IgD-negative memory B cell (primary cell): ENCODE measurements around the gene CAMK2D. TPM values are rescaled to one million over a fixed set of nuclear protein-coding genes. Genes with fewer than 3 reads are reported as not detected.
A peak's percentile ranks its signal among the peaks of the same experiment; 100 is the strongest.

ENCODE experiments used
- H3K27ac Mint-ChIP-seq, 3 donors: one replicate each; pipeline ENCODE4 v1.8.0; 2020 to 2022; ENCODE audit warnings: mild to moderate bottlenecking in 3 of 3, mixed read lengths in 3 of 3, moderate library complexity in 1 of 3
- H3K27me3 Mint-ChIP-seq: one replicate; pipeline ENCODE4 v1.8.0; 2021; ENCODE audit warnings: mixed read lengths
- H3K36me3 Mint-ChIP-seq: one replicate; pipeline ENCODE4 v1.8.0; 2020; ENCODE audit warnings: mild to moderate bottlenecking, mixed read lengths
- H3K4me1 Mint-ChIP-seq, 3 donors: one replicate each; pipeline ENCODE4 v1.8.0; 2020 to 2022; ENCODE audit warnings: mixed read lengths in 3 of 3, mild to moderate bottlenecking in 1 of 3
- H3K4me3 Mint-ChIP-seq, 4 donors: one replicate each; pipeline ENCODE4 v1.8.0; 2020 to 2022; ENCODE audit warnings: mild to moderate bottlenecking in 4 of 4, mixed read lengths in 4 of 4, moderate library complexity in 3 of 4
- H3K9me3 Mint-ChIP-seq, 3 donors: one replicate each; pipeline ENCODE4 v1.8.0; 2020 to 2021; ENCODE audit warnings: mixed read lengths in 3 of 3, mild to moderate bottlenecking in 1 of 3
- polyA plus RNA-seq: library from polyadenylated mRNA; unstranded; fragments of 300-500 nt; fragmentation: Illumina TruSeq; gene quantifications from one replicate; pipeline ENCODE4 v1.2.3, GENCODE V29; 2021

Gene CAMK2D
- polyA plus RNA-seq, 1 donor from 2014 or later = 14.2 TPM

DNA sequence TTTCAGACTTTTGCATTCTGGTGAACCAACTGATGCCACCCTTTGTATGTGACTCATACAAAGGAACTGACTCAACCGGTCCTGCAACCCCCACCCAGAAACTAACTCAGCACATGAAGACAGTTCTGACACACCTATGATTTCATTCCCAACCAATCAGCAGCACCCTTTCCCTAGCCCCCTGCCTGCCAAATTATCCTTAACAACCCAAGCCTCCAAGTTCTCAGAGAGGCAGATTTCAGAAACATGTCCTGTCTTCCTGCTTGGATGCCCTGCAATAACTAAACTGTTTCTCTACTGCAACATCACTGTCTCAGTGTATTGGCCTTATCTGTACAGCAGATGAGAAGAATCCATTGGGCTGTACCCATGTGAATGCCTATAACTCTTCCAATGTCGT lies 284.7 kb downstream of the CAMK2D start:
- Mint-ChIP-seq H3K4me1 (no peaks in the 10 kb centered on the region), H3K4me3 (no peak overlapping the region), H3K27me3 (no peaks in the 10 kb centered on the region), H3K27ac (no peak overlapping the region), H3K9me3 (peaks cover 5% of the 10 kb centered on the region in 3 donors), H3K36me3 (peaks cover 13% of the 10 kb centered on the region)

DNA sequence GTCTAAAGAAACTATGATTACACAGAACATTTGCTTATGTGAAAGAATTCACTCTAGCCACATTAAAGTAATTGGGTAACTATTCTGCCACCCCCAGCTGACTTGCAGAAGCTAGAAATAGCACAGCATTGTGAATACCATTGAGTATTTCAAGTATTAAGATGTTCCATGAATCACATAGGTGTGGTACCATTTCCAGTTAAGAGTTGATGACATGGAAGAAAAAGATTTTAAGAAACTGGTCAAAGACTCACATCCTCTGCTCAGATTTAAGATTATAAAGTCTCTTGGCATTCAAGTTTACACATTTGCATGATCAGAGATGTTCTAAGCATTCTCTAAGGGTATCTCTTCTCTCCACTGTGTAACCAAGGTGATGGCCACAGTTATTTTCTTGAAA lies 287.5 kb downstream of the CAMK2D start:
- Mint-ChIP-seq H3K27ac (no peak overlapping the region), H3K4me3 (no peak overlapping the region), H3K27me3 (no peaks in the 10 kb centered on the region), H3K36me3 (peaks cover 21% of the 10 kb centered on the region), H3K4me1 (no peaks in the 10 kb centered on the region), H3K9me3 (peaks cover 5% of the 10 kb centered on the region in 3 donors)

DNA sequence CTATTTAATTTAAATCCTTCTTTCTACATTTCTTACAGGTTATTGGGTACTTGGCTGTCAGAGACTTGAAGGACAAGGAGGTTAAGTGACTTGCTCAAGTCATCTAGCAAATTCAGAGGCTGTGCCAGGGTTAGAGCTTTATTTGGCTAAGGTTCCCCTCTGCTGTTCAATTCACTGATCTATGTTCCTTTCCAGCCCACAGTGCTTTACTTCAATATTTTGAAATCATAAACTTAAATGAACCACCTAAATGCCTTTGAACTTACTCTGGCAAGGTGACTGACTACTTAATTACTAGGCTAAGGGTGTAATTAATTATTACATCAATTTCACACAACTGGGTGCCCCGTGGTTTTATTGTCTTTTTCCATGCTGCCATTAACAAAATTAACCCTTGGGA lies 288.7 kb downstream of the CAMK2D start:
- Mint-ChIP-seq H3K4me1 (no peaks in the 10 kb centered on the region), H3K27me3 (no peaks in the 10 kb centered on the region), H3K9me3 (peaks cover 3 to 5% (median 5%) of the 10 kb centered on the region in 3 donors), H3K4me3 (no peak overlapping the region), H3K27ac (no peak overlapping the region), H3K36me3 (peaks cover 14% of the 10 kb centered on the region)

DNA sequence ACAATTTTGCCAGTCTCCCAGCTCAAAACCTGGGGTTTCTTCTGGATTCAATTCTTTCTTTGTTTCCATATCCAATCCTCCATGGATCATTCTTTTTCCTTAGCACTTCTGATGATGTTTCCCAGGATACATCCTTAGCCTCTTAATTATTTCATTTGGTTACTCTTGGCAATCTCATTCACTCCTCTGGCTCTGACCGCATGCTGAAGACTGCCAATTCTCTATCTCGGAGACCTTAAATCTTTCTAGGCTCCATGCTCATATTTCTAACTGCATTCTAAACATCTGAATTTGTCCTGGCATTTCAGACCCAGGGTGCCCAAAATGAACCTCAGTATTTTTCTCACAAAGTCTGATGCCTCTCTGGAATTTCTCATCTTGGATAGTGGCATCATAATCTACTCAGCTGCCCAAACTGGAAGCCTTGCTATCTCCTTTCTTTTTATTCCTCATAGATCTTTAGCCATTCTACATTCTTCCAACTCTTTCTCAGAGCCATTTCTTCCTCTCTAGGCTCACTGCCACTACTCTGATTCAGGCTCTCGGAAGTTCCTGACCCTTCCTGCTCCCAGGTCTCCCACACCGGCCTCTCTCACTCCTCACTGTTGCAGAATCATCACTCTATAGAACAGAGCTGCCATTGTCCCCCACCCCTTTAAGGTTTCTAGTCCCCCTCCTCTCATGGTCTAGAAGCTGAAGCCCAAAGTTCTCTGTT lies 290.2 kb downstream of the CAMK2D start:
- Mint-ChIP-seq H3K27ac (peak overlapping the region in 1 of 3 donors; percentile 31), H3K36me3 (peaks cover 7% of the 10 kb centered on the region), H3K4me3 (no peak overlapping the region), H3K4me1 (no peaks in the 10 kb centered on the region), H3K27me3 (no peaks in the 10 kb centered on the region), H3K9me3 (peaks cover 0 to under 1% (median 0%) of the 10 kb centered on the region in 3 donors)

DNA sequence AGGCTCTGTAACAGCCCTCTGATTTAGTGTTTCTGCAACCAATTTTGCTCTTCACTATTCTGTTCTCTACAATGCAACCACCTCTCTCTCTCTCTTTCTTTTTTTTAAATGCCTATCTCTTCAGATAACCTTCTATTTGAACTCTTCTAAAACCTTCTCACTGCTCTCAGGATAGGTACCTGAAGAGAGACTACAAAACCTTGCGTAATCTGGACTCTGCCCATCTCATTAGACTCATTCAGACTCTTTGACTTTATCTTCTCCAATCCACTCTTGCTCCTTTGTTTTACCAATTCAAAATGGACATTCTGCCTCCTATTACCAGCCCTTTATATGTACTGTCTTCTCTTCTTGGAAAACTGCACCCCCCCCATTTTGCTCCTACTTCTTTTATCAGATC lies 291.6 kb downstream of the CAMK2D start:
- Mint-ChIP-seq H3K27me3 (no peaks in the 10 kb centered on the region), H3K4me1 (no peaks in the 10 kb centered on the region), H3K27ac (no peak overlapping the region), H3K4me3 (no peak overlapping the region), H3K36me3 (peaks cover 7% of the 10 kb centered on the region), H3K9me3 (no peaks in the 10 kb centered on the region)

DNA sequence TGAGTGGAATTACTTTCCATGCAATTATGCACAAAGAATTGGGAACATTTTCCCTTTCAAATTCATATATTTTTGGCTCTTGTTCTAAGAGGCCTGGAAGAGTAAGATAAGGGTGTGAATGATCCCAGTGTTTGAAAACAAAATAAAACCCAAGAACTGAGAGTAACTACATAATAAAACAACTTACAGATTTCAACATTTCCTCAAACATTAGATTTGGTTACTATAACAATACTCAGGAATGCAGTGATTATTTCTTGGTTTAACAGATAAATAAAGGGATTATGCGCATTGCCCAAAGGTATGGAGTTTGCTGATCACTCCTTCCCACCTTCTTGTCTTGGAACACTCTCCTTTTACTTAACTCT lies 292.5 kb downstream of the CAMK2D start:
- H3K36me3 Mint-ChIP-seq = peaks cover 7% of the 10 kb centered on the region
- H3K9me3 Mint-ChIP-seq = no peaks in the 10 kb centered on the region
- H3K4me3 Mint-ChIP-seq = peak overlapping the region in 1 of 4 donors; percentile 25
- H3K27ac Mint-ChIP-seq = no peak overlapping the region
- no peaks in the 10 kb centered on the region for H3K27me3 Mint-ChIP-seq
- H3K4me1 Mint-ChIP-seq = no peaks in the 10 kb centered on the region

DNA sequence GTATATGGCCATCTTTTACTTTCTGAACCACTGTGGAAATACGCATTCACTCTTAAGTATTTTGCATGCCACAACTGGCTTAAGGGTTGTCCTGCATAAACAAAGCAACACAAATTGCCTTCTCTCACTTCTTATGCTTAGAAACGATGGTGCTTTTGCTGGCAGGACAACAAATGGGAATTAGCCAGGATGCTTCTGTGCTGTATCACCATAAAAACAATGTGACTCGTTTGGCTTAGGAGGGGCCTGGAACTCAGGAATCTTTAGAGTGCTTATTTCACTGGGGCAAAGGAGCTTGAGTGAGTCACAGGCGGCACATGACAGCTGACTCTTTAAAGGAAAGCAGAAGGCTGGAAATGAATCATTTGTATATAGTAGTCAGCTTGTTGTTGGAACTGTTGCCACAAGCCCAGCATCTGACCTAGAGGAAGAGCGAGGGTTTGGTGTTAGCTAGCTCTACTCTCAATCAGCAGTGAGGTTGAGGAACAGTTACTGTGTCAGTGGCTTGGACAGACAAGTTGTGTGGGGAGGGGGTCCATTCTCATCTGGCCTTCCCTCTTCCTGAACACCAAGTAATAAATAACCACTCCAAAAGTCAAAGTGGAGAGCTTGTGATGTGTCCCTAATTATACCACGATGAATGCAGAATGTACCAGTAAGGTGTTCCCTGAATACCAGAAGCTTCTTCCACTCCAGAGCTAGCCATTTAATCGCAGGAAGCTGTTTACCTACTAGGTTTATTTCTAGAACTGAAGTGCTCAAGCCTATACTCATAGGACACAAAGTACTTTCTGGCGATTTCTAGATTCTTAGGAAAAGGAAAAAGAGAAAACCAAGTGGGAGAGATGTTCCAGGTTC lies 293.1 kb downstream of the CAMK2D start:
- no peak overlapping the region for H3K27ac Mint-ChIP-seq
- H3K27me3 Mint-ChIP-seq = no peaks in the 10 kb centered on the region

DNA sequence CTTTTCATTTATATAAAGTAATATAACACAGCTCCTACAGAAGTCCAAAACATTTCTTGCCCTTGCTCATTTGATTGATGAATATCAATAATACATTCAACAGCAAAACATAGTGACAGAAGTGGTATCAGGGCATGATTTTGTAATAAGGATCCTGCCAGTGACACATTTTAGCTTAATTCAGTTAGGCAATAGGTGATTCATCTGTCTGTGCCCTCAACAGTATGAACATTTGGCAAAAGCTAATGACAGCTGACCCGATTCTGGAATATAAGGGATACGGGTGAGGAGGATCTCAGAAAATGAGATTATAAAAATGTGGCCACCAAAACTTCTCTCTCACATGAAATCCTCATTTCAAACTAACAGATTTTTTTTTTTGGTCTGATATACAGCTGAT lies 294.0 kb downstream of the CAMK2D start:
- no peaks in the 10 kb centered on the region for H3K4me1 Mint-ChIP-seq
- H3K27me3 Mint-ChIP-seq = no peaks in the 10 kb centered on the region
- no peaks in the 10 kb centered on the region for H3K9me3 Mint-ChIP-seq
- H3K36me3 Mint-ChIP-seq = peaks cover 7% of the 10 kb centered on the region
- H3K27ac Mint-ChIP-seq = no peak overlapping the region
- no peak overlapping the region for H3K4me3 Mint-ChIP-seq

More for the DNA sequence above, 293.1 kb downstream of the CAMK2D start:
- no peaks in the 10 kb centered on the region for H3K4me1 Mint-ChIP-seq
- no peaks in the 10 kb centered on the region for H3K9me3 Mint-ChIP-seq
- no peak overlapping the region for H3K4me3 Mint-ChIP-seq
- H3K36me3 Mint-ChIP-seq = peaks cover 7% of the 10 kb centered on the region

DNA sequence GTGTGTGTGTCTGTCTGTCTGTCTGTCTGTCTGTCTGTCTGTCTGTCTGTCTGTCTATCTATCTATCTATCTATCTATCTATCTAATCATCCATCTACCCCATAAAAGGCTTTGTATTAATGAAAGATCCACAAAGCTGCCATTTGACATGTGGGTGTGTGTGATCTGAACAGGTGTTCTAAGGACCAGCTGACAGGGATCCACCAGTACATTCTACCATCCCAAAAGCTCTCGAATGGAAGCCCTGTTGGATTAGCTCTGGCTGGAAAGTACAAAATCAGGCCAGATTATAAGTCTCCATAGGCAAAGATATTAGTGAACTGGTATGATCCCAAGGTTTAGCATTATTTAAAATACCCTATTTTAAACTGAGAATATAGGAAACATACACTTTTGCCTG lies 299.3 kb downstream of the CAMK2D start:
- H3K36me3 Mint-ChIP-seq = peaks cover 4% of the 10 kb centered on the region
- no peak overlapping the region for H3K4me3 Mint-ChIP-seq
- H3K27ac Mint-ChIP-seq = no peak overlapping the region

DNA sequence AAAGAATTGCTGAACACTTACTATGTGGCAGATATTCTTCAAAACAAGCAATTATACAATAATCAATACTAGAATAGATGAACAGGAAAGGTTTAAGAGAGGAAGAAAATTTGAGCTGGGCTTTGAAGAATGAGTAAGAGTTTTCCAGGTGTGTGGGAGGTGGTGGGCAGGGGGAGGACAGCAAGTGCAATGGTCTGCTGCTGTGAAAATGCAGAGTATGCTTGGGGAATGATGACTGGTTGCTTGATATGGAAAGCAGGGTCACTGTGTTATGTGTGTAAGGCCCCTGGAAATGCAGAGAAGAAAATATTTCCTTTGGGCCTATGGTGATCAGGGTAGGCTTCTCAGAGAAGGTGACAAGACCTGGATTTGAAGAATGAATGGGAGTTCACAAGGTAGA lies 300.3 kb downstream of the CAMK2D start:
- no peaks in the 10 kb centered on the region for H3K27me3 Mint-ChIP-seq
- H3K9me3 Mint-ChIP-seq = no peaks in the 10 kb centered on the region
- peaks cover 0 to 3% (median 0%) of the 10 kb centered on the region in 3 donors for H3K4me1 Mint-ChIP-seq
- peaks cover 8% of the 10 kb centered on the region for H3K36me3 Mint-ChIP-seq
- H3K27ac Mint-ChIP-seq = no peak overlapping the region
- H3K4me3 Mint-ChIP-seq = no peak overlapping the region

More for the DNA sequence above, 299.3 kb downstream of the CAMK2D start:
- Mint-ChIP-seq H3K9me3 (no peaks in the 10 kb centered on the region), H3K4me1 (peaks cover 0 to 3% (median 0%) of the 10 kb centered on the region in 3 donors), H3K27me3 (no peaks in the 10 kb centered on the region)

DNA sequence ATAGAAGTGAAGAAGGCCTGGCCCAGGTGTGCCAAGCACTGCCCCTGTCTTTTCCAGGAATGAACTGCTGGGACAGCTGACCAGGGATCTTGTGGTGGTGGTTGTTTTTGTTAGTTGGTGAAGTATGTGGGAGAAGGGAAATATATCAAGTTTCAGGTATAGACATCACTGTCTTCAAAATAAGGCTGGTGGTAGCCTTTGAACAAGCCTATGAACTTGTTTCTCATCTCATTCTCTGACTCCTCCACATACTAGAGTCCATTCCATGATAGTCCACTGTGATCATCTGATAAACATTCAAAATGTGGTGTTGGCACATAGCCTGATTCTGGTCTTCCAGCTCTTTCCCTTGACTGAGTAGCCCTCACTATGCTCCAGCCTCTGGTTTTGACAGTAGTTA lies 303.7 kb downstream of the CAMK2D start:
- Mint-ChIP-seq H3K27ac (no peak overlapping the region), H3K27me3 (no peaks in the 10 kb centered on the region), H3K4me1 (peaks cover 0 to 9% (median 7%) of the 10 kb centered on the region in 3 donors), H3K36me3 (peaks cover 9% of the 10 kb centered on the region), H3K9me3 (no peaks in the 10 kb centered on the region), H3K4me3 (no peak overlapping the region)

DNA sequence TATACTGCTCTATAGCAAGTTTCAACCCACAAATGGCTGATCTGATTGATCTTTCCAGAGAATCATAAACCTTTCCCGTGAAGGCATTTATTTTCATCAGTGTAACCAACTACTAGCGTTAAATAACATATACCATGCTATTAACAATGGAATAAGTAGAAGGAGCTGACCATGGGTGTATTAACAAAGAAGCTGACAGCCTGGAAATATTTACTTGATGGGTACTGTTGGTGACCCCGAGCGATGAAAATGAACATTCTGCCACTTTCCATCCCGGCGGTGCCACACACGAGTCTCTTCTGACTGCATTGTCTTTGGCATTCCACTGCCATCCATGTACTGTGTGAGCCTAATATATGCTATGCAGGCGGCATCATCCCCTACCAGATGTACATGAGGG lies 304.4 kb downstream of the CAMK2D start:
- no peak overlapping the region for H3K27ac Mint-ChIP-seq

DNA sequence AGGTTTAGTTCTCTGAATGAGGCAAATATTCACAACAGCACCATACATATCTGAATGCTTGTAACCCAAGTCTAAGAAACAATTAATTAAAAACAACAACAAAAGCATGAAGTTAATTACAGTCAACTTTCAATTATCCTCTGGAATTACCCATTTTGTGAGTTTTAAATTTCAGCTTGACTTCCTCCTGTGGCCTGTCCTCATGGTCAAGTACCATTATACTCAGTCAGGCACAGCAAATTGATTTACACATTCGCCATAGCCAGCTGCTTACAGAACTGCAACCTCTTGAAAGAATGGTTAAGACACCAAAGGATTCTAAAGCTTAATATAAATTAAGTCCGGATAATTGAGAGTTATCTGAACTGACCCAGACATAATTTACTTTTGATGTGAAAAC lies 306.5 kb downstream of the CAMK2D start:
- H3K27ac Mint-ChIP-seq = no peak overlapping the region
- H3K27me3 Mint-ChIP-seq = no peaks in the 10 kb centered on the region
- no peak overlapping the region for H3K4me3 Mint-ChIP-seq
- H3K36me3 Mint-ChIP-seq = peaks cover 10% of the 10 kb centered on the region
- H3K4me1 Mint-ChIP-seq = peaks cover 0 to 10% (median 4%) of the 10 kb centered on the region in 3 donors
- H3K9me3 Mint-ChIP-seq = no peaks in the 10 kb centered on the region

More for the DNA sequence above, 304.4 kb downstream of the CAMK2D start:
- H3K4me3 Mint-ChIP-seq = no peak overlapping the region
- H3K9me3 Mint-ChIP-seq = no peaks in the 10 kb centered on the region
- H3K36me3 Mint-ChIP-seq = peaks cover 7% of the 10 kb centered on the region
- H3K27me3 Mint-ChIP-seq = no peaks in the 10 kb centered on the region
- H3K4me1 Mint-ChIP-seq = peaks cover 0 to 10% (median 7%) of the 10 kb centered on the region in 3 donors

DNA sequence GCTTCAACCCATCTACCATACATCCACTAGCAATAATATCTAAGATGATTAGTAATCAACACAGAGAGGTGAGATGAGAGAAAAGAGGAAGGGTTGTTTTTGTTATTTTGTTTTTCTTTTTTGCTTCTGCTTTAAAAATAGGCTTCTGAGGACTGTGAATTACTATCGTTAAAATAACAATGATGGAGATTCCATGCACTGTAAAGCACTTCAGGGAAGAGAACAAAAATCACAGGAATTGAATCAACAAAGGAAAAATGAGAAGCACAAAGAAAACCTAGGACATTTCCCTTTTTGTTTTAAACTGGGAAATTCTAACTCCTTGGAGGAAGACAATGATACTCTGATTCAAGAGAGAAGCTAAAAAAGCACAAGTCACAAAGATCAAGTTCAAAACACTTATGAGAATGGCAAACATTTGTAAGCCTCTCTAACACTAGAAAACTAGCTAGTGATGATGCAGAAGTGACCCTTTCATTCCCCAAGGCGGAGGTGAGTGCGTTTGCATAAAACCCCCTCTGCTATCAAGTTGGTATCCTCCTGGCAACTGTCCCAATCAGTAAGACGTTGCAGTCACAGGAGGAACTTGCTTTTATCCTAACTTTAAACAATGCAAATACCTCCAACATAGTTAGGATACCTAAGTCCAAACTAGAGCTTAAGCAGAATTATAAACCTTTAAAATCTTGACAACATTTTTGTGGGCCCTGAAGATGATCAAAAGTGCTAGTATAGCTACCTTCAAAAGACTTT lies 308.5 kb downstream of the CAMK2D start:
- Mint-ChIP-seq H3K27ac (no peak overlapping the region), H3K27me3 (no peaks in the 10 kb centered on the region), H3K36me3 (peaks cover 10% of the 10 kb centered on the region), H3K4me1 (peaks cover 0 to 10% (median 4%) of the 10 kb centered on the region in 3 donors), H3K4me3 (no peak overlapping the region), H3K9me3 (no peaks in the 10 kb centered on the region)

DNA sequence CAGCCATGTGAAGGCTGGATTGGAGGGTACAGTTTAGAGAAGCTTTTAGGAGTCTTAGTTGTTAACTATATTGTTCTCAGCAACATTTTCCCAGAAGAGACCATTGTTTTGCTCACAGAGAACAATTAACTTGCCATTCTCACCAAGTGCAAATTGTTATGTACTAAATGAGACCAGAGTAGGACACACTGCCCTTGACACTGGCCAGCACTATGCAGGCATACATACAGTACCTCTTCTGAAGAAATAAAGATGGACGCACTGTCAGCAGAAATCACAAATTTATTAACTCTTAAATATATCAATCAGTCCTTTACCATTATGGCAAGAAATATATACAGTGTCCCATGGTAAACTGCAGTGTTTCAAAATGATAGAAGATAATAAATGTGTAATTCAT lies 309.4 kb downstream of the CAMK2D start:
- Mint-ChIP-seq H3K4me1 (peaks cover 0 to 10% (median 4%) of the 10 kb centered on the region in 3 donors), H3K27me3 (no peaks in the 10 kb centered on the region), H3K4me3 (no peak overlapping the region), H3K9me3 (no peaks in the 10 kb centered on the region), H3K36me3 (peaks cover 10% of the 10 kb centered on the region), H3K27ac (no peak overlapping the region)
